GM12878 (cell line): Measurements from ENCODE around the gene KIAA1671. TPM values are rescaled to one million over a fixed set of nuclear protein-coding genes. Genes with fewer than 3 reads are reported as not detected.

Experiments
- ATAC-seq: fragments of 200-7000 bp; cut with Tn5 transposase; 3 replicates; pipeline ENCODE4 v1.9.1; 2020; ENCODE audit warnings: mild to moderate bottlenecking, moderate library complexity
- BruUV-seq: library from RNA; stranded (reverse); fragments of 400-500 nt; replicated peaks from 2 replicates; lab custom pipeline; 2021; lab: Mats Ljungman, UMichigan
- CTCF ChIA-PET: fragments of 300-600 bp; sonication (Branson Sonifier 250); formaldehyde crosslinking; extraction: SDS; loops from one replicate; lab custom pipeline; 2021; ENCODE audit warnings: inconsistent platforms; lab: Yijun Ruan, JAX
- POLR2A ChIA-PET: fragments of 350-600 bp; formaldehyde crosslinking; extraction: SDS; loops from one replicate; lab custom pipeline; 2021; ENCODE audit warnings: inconsistent platforms; lab: Charles Lee
- RAD21 ChIA-PET: fragments of 300-600 bp; sonication (Branson Sonifier 250); formaldehyde crosslinking; loops from one replicate; lab custom pipeline; 2023; ENCODE audit warnings: antibody characterized with exemption; ENCODE audit not compliant: unreplicated experiment; lab: Charles Lee
- SMC1A ChIA-PET: fragments of 300-600 bp; sonication (Branson Sonifier 250); formaldehyde crosslinking; loops from one replicate; lab custom pipeline; 2023; ENCODE audit not compliant: unreplicated experiment, uncharacterized antibody; lab: Charles Lee
- DNase-seq: peaks from one replicate; pipeline ENCODE4 v3.0.0-alpha.2; 2011; ENCODE audit warnings: low read depth, low spot score
- FAIRE-seq: peaks from 3 replicates; lab custom pipeline; 2011; peaks lifted over from hg19 to GRCh38; lab: Jason Lieb, UNC
- H2AFZ ChIP-seq: 2 replicates; pipeline ENCODE4 v1.6.0; 2011; ENCODE audit warnings: low read depth, low read length, control low read depth; ENCODE audit not compliant: control insufficient read depth
- H3K27ac ChIP-seq: 2 replicates; pipeline ENCODE4 v1.5.1; 2011; ENCODE audit warnings: control low read depth; ENCODE audit not compliant: control insufficient read depth, insufficient read depth
- H3K27me3 ChIP-seq, 2 experiments: replicated peaks in 1 of 2; 2 replicates each; pipeline versions ENCODE4 v1.6.0 to v1.6.1; 2011; ENCODE audit warnings: low read length in 1 of 2; ENCODE audit not compliant: control insufficient read depth in 2 of 2, insufficient read depth in 2 of 2
- H3K36me3 ChIP-seq, 2 experiments: 2 replicates each; pipeline ENCODE4 v1.5.1; 2011; ENCODE audit warnings: low read length in 1 of 2; ENCODE audit not compliant: control insufficient read depth in 2 of 2, insufficient read depth in 2 of 2
- H3K4me1 ChIP-seq: 2 replicates; pipeline ENCODE4 v1.6.1; 2011; ENCODE audit warnings: mild to moderate bottlenecking, low read length, moderate library complexity, mixed read lengths; ENCODE audit not compliant: control insufficient read depth, insufficient read depth
- H3K4me2 ChIP-seq: 2 replicates; pipeline ENCODE4 v1.6.0; 2011; ENCODE audit warnings: control low read depth; ENCODE audit not compliant: control insufficient read depth, insufficient read depth
- H3K4me3 ChIP-seq: fragments of 200-600 bp; sonication (generic); 2 replicates; pipeline ENCODE4 v1.5.1; 2016
- H3K79me2 ChIP-seq: 2 replicates; pipeline ENCODE4 v1.6.0; 2011; ENCODE audit warnings: low read length; ENCODE audit not compliant: control insufficient read depth, insufficient read depth
- H3K9ac ChIP-seq: 2 replicates; pipeline ENCODE4 v1.8.0; 2011; ENCODE audit warnings: low read length, control low read depth, mixed read lengths; ENCODE audit not compliant: control insufficient read depth, insufficient read depth
- H3K9me3 ChIP-seq: replicated peaks from 3 replicates; pipeline ENCODE4 v1.5.1; 2011; ENCODE audit warnings: mild to moderate bottlenecking, low read length; ENCODE audit not compliant: control insufficient read depth, insufficient read depth
- H4K20me1 ChIP-seq: 2 replicates; pipeline ENCODE4 v1.6.0; 2011; ENCODE audit not compliant: control insufficient read depth, insufficient read depth
- CBFB ChIP-seq: IDR thresholded peaks from 2 replicates; pipeline ENCODE4 v1.6.1; 2016; ENCODE audit warnings: antibody characterized with exemption, low read depth
- CEBPB ChIP-seq, 2 experiments: fragments of 150-350 bp in 1 of 2; IDR thresholded peaks; 2 replicates each; pipeline ENCODE4 v1.6.1; 2012 to 2014; ENCODE audit warnings: low read depth in 2 of 2, low read length in 2 of 2, borderline replicate concordance in 1 of 2, inconsistent platforms in 1 of 2
- EED ChIP-seq: sonication (generic); IDR thresholded peaks from 2 replicates; pipeline ENCODE4 v1.6.1; 2016; ENCODE audit warnings: antibody characterized with exemption, low read depth
- EGR1 ChIP-seq, 2 experiments: IDR thresholded peaks; 1 replicate in 1 of 2; 2 replicates in 1 of 2; pipeline ENCODE4 v1.6.1; 2011 to 2012; ENCODE audit warnings: low read depth in 2 of 2, low read length in 2 of 2, borderline replicate concordance in 1 of 2, mild to moderate bottlenecking in 1 of 2, moderate library complexity in 1 of 2
- FOS ChIP-seq: IDR thresholded peaks from 3 replicates; pipeline ENCODE4 v1.6.1; 2011; ENCODE audit warnings: borderline replicate concordance; ENCODE audit not compliant: insufficient read length; ENCODE audit errors: extremely low read depth
- MEF2A ChIP-seq: IDR thresholded peaks from 2 replicates; pipeline ENCODE4 v1.6.1; 2011; ENCODE audit warnings: low read depth, mild to moderate bottlenecking, low read length, moderate library complexity; ENCODE audit not compliant: insufficient read depth
- NFIC ChIP-seq: IDR thresholded peaks from 2 replicates; pipeline ENCODE4 v1.6.1; 2012; ENCODE audit warnings: low read depth, mild to moderate bottlenecking, inconsistent platforms, low read length, moderate library complexity
- NFYB ChIP-seq: IDR thresholded peaks from 2 replicates; pipeline ENCODE4 v1.6.1; 2011; ENCODE audit warnings: low read depth, mild to moderate bottlenecking, low read length, improper control_type of control experiment, moderate library complexity; ENCODE audit not compliant: insufficient read depth
- RBBP5 ChIP-seq: fragments of 200-600 bp; sonication (generic); conservative IDR thresholded peaks from 2 replicates; pipeline ENCODE4 v1.6.1; 2016
- RFX5 ChIP-seq: IDR thresholded peaks from 2 replicates; pipeline ENCODE4 v1.6.1; 2011; ENCODE audit warnings: low read depth, low read length, improper control_type of control experiment
- SIX5 ChIP-seq: IDR thresholded peaks from 2 replicates; pipeline ENCODE4 v1.6.1; 2011; ENCODE audit warnings: mild to moderate bottlenecking, low read depth, low read length, moderate library complexity; ENCODE audit not compliant: severe bottlenecking
- TCF3 ChIP-seq: IDR thresholded peaks from 2 replicates; pipeline ENCODE4 v1.6.1; 2012; ENCODE audit warnings: low read depth, mild to moderate bottlenecking, low read length, borderline replicate concordance; ENCODE audit not compliant: insufficient read depth
- TCF7 ChIP-seq: IDR thresholded peaks from 2 replicates; pipeline ENCODE4 v1.6.1; 2014; ENCODE audit warnings: antibody characterized with exemption, borderline replicate concordance
- WGBS: methylation state at CpG from one replicate; pipeline ENCODE4 v1.1.6; 2016; ENCODE audit warnings: low lambda C conversion rate; ENCODE audit not compliant: insufficient replicate concordance, insufficient coverage; ENCODE audit errors: missing lambda C conversion rate; 5-methylcytosine and 5-hydroxymethylcytosine counted together
- in situ Hi-C: fragments of 300-500 bp; cut with MboI; formaldehyde crosslinking; loops from 9 replicates; pipeline ENCODE4 v1.14.3; 2018; ENCODE audit warnings: mixed read lengths
- intact Hi-C: fragments of 100-400 bp; cut with micrococcal nuclease; formaldehyde crosslinking; loops from one replicate; pipeline ENCODE4 v1.14.2; 2022; ENCODE audit not compliant: unreplicated experiment
- polyA plus RNA-seq, 11 experiments: library from polyadenylated mRNA; depleted of rRNA in 4 of 11; unstranded in 6 of 11; stranded (reverse) in 5 of 11; fragments of >200 nt; fragmentation: Nextera tagmentation in 4 of 11; fragmentation: Illumina TruSeq in 1 of 11; extraction: Ambion mirVana in 4 of 11; extraction: Trizol in 1 of 11; gene quantifications; 1 replicate in 1 of 11; 2 replicates in 10 of 11; pipeline versions ENCODE4 v1.2.1 to v1.2.3, GENCODE V29; 2011 to 2016; ENCODE audit warnings: inconsistent platforms in 2 of 11, missing spikeins in 2 of 11, low read depth in 1 of 11
- total RNA-seq, 4 experiments: library from RNA; depleted of rRNA in 3 of 4; stranded (reverse); fragments of >200 nt in 3 of 4; fragmentation: Illumina TruSeq in 1 of 4; extraction: Trizol in 1 of 4; gene quantifications; 2 replicates each; pipeline versions ENCODE4 v1.2.1 to v1.2.3, GENCODE V29; 2013 to 2021
- TF ChIP-seq, protein P1 (sequence below): IDR thresholded peaks from 2 replicates; pipeline ENCODE4 v1.6.1; 2012; ENCODE audit warnings: low read depth, low read length, improper control_type of control experiment
- TF ChIP-seq, protein P2 (sequence below): fragments of 150-350 bp; IDR thresholded peaks from 2 replicates; pipeline ENCODE4 v1.6.1; 2014; ENCODE audit warnings: mild to moderate bottlenecking, low read depth, low read length

Gene KIAA1671
- total and polyA plus RNA-seq, 10 of the 15 experiments (the other 5 are each of a cell fraction or from before 2014, with no cell fraction given), result 0.05 to 2.7 (median 0.33) TPM

- no peak for DNase-seq
- SMC1A ChIA-PET, result no interaction called here
- no TSS peak for BruUV-seq
- no peaks in the 10 kb centered on the region; a peak in 2 of 4 replicates for H3K27me3 ChIP-seq
- in situ Hi-C loops, result no loop called here
- TF ChIP-seq FOS (no peak), SIX5 (no peak), RFX5 (no peak), NFIC (no peak), EED (no peak), CBFB (no peak), TCF3 (no peak), EGR1 (IDR thresholded peaks at IDR 0.05; ENCODE audit: borderline replicate concordance in 1 of 2, low read depth in 2 of 2, low read length in 2 of 2) (no peak), CEBPB (IDR thresholded peaks at IDR 0.05; ENCODE audit: borderline replicate concordance in 1 of 2, low read depth in 2 of 2, low read length in 2 of 2) (no peak), NFYB (no peak), RBBP5 (no peak), MEF2A (no peak), TCF7 (no peak)
- TF ChIP-seq, protein P1, sequence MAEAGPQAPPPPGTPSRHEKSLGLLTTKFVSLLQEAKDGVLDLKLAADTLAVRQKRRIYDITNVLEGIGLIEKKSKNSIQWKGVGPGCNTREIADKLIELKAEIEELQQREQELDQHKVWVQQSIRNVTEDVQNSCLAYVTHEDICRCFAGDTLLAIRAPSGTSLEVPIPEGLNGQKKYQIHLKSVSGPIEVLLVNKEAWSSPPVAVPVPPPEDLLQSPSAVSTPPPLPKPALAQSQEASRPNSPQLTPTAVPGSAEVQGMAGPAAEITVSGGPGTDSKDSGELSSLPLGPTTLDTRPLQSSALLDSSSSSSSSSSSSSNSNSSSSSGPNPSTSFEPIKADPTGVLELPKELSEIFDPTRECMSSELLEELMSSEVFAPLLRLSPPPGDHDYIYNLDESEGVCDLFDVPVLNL, result no peak
- TF ChIP-seq, protein P2, sequence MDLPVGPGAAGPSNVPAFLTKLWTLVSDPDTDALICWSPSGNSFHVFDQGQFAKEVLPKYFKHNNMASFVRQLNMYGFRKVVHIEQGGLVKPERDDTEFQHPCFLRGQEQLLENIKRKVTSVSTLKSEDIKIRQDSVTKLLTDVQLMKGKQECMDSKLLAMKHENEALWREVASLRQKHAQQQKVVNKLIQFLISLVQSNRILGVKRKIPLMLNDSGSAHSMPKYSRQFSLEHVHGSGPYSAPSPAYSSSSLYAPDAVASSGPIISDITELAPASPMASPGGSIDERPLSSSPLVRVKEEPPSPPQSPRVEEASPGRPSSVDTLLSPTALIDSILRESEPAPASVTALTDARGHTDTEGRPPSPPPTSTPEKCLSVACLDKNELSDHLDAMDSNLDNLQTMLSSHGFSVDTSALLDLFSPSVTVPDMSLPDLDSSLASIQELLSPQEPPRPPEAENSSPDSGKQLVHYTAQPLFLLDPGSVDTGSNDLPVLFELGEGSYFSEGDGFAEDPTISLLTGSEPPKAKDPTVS, result no peak
- TF ChIP-seq, all 136 proteins: peak for 0
- H3K9ac ChIP-seq, result no peak overlapping the region
- no peak overlapping the region for H3K4me2 ChIP-seq
- RAD21 ChIA-PET, result interaction anchor here (0.6 to 0.7 kb wide), 2 partner anchors 33 to 36 kb away, joined by 3 read pairs; no protein-coding TSS in a partner anchor
- no peaks in the 10 kb centered on the region; a peak in 1 of 4 replicates for H3K36me3 ChIP-seq
- H4K20me1 ChIP-seq, result no peaks in the 10 kb centered on the region
- FAIRE-seq (no peak), ATAC-seq (no peak)
- no peak overlapping the region for H2AFZ ChIP-seq
- H3K79me2 ChIP-seq, result no peaks in the 10 kb centered on the region
- CTCF ChIA-PET, result interaction anchor here (1.6 kb wide), 1 partner anchor 10 kb away, joined by 4 read pairs; no protein-coding TSS in a partner anchor
- H3K9me3 ChIP-seq, result no peaks in the 10 kb centered on the region; the same call in 2 of the 3 replicates
- H3K4me3 ChIP-seq, result no peak overlapping the region
- intact Hi-C loops, result no loop called here
- 63% methylated on average over 14 of the region's 14 CpGs for WGBS
- H3K4me1 ChIP-seq, result no peaks in the 10 kb centered on the region
- POLR2A ChIA-PET, result no interaction called here
- no peak overlapping the region for H3K27ac ChIP-seq
These were observed 169.7 kb downstream of the KIAA1671 start for GRCh38 chr22:25122136-25122764.
